T-helper 2 cell treated with Interferon-gamma antibody and Interleukin-4, amounts not matched to agents 100 ng/mL and 5 ng/mL, for 36 hours (primary cell): ENCODE data around the gene GCN1. TPM values are rescaled to one million over a fixed set of nuclear protein-coding genes. Genes with fewer than 3 reads are reported as not detected.
"Not testable (repeated sequence)": the region's sequence is repeated elsewhere in the genome, so short reads cannot be mapped to it uniquely, and the experiment has no call there.

Source experiments
- intact Hi-C: fragments of 100-400 bp; cut with micrococcal nuclease; formaldehyde crosslinking; loops from one replicate; pipeline ENCODE4 v1.15.1; 2023
- total RNA-seq: library from RNA; stranded (reverse); gene quantifications from 2 replicates; pipeline ENCODE4 v1.2.3, GENCODE V29; 2022

The GCN1 gene
- total RNA-seq, 1 donor from 2014 or later, result 117 TPM

DNA sequence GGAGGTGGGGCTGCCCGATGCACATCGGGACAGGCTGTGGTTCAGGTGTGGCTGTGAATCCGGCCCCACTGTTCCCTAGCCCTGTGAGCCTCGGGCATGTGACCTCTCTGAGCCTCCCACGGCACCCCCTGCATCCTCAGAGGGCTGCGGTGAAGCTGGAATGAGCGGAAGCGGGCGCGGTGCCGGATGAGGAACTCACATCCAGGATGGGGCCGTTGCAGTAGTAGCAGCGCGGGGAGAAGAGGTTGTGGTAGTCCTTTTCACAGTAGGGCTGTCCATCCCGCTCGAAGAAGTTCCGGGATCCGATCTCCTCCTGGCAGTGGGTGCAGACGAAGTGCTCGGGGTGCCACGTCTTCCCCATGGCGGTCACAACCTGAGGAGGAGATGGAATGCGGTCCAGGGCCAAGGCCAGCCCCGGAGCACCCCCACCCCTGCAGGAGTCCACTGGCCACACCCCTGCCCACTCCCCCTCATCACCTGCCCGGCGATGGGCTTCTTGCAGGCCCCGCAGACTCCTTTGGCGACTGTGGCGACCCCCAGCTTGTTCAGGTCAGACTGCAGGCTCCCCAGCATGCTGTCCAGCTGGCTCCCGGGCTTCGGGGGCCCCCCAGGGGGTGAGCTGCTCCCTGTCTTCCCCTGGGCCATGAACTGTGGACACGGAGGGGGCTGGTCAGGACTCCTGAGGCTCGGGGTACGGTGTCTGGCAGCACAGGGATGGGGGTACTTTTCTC, 20.3 kb upstream of the GCN1 start:
- intact Hi-C loops, result no loop called here

DNA sequence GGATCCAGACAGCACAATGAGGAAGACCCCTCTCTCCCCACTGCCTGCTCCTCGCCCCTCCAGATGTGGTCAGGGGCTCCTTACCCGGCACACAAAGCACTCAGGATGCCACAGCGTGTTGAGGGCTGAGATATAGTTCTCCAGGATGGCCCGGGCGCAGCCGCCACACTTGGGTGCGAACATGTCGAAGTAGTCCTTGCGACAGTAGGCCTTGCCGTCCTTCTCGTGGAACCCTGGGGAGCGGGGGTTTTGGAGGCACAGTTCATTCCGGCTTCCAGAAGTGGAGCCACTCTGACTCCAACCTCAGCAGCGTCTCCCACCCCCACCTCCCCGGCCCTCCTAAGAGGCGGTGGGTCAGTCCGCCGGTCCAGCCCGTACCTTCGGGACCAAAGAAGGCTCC, 19.2 kb upstream of the GCN1 start:
- intact Hi-C loops, result no loop called here

DNA sequence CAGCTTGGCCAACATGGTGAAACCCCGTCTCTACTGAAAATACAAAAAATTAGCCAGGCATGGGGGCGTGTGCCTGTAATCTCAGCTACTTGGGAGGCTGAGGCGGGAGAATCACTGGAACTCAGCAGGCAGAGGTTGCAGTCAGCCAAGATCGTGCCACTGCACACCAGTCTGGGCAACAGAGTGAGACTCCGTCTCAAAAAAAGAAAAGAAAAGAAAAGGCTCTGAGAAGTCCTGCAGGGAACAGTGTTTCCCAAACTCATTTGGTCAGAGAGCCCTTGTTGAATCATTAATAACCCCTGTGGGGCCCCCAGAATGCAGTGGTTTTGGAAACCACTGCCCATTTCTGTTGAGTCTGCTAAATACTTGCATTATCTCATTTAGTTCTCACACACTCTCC, 18.7 kb upstream of the GCN1 start:
- intact Hi-C loops, result not testable (repeated sequence)

DNA sequence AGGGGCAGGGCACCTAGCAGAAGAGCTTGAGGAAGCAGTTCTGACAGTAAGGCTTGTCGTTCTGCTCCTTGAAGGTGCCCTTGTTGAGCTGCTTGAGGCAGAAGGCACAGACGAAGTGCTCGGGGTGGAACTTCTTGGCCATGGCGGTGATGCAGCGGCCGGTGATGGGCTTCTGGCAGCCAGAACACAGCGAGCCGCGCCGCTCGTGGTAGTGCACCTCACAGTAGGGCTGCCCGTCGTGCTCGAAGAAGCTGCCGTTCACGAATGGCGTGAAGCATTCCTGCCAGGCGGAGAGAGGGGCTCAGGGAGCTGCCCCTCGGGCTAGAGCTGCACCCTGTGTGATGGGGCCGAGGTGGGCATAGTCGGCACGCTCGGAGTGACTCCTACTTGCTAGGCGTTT, 17.8 kb upstream of the GCN1 start:
- intact Hi-C loops, result no loop called here

DNA sequence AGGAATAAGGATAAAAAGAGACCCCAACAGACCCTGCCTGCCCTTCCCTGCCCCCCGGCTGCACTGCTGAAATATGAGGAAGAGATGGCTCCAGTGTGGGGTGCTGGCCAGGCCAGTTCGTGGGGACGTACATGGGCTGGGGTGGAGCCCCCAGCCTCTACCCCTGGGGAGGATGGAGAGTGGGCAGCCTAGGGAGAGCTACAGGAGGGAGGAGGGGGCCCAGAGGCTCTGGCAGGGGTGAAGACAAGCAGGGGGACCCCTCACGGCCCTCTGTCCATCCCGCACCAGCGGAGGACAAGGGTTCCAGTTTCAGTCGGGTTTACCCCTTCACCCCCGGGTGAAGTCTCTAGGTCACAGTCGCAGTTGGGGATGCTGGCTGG, 17.4 kb upstream of the GCN1 start:
- intact Hi-C loops, result no loop called here

DNA sequence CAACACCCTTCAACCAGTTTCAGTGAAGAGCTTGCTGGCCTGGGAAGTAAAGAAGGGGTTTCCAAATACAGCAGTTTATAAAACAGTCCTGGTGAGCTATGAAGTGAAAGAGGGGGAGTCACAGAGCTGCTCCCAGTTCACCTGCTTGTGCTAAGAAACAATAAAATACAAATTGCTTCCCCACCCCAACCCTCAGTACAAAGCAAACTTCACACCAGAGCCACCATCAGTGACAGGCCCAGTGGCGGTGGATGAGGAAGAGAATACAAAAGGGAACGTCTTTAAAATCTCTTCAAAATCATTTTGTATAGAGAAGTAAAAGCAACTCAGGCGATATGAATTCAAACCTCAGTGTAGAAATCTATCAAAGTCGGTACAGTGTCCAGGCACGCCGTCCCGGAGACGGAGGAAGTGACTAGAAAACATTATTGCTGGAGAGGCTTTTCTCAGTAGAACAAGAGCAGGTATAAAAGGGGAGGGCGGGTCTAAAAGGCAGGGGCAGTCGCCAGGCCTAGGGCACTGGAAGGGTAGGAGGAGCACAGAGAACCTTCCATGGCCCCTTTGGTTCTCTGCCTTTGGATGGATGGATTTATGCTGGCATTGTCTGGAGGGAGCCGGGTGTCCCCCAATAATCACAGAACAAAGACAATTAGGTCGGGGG, 16.9 kb upstream of the GCN1 start:
- intact Hi-C loops, result no loop called here

DNA sequence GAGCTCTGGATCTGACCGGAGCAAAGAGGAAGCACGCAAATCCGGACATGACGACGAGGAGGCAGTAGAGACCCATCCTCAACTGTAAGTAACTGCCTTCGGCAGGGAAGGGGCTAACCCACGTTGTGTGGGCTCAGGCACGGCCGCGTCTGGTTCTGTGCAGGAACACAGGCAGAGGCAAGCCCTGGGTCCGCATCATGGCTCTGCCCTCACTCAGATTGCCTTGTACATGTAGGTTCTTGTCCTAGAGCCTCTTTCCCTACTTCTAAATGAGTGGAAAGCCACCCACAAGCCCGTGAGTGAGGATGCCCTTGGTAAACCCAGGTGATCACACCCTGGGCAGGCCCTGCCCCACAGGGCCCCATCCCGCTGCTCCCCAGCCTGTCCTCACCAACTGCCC, 15.3 kb upstream of the GCN1 start:
- intact Hi-C loops, result no loop called here

DNA sequence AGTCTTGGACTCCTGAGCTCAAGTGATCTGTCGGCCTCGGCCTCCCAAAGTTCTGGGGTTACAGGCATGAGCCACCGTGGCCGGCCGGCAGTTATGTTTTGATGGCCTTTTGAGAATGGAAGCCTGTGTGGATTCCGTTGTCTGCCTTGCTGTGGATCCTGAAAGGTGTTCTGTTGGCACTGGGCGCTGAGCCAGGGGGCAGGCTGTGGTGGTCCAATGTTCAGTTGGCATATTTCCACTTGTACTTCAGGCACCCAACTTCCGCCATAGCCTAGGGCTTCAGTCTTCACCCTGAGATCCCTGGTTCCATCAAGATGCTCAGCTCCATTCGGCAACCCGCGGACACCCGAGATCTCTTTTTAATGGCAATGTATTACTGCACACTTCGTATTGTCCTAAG, 12.7 kb upstream of the GCN1 start:
- intact Hi-C loops, result no loop called here

DNA sequence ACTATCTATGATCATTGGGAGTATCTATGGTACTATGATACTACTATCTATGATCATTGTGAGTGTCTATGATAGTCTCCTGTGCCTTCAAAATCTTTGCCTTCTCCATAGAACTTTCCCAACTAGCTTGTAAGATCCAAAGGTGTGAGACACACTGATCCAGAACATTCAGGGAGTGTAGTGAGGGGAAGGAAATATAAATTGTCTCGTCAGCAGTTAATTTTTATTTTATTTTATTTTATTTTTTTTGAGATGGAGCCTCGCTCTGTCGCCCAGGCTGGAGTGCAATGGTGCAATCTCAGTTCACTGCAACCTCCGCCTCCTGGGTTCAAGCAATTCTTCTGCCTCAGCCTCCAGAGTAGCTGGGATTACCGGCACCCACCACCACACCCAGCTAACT, 12.3 kb upstream of the GCN1 start:
- intact Hi-C loops, result not testable (repeated sequence)

DNA sequence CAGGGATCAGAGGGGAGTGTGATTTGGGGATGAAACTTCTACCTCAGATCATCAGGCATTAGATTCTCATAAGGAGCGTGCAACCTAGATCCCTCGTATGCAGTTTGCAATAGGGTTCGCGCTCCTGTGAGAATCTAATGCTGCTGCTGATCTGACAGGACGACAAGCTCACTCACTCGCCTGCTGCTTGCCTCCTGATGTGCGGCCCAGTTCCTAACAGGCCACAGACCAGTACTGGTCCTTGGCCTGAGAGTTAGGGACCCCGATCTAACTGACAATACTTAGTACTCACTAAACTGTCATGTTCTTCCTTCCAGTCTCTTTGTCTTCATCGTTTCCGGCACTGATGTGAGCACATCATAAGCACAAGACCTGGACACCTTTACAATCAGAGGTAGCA, 11.7 kb upstream of the GCN1 start:
- intact Hi-C loops, result no loop called here

DNA sequence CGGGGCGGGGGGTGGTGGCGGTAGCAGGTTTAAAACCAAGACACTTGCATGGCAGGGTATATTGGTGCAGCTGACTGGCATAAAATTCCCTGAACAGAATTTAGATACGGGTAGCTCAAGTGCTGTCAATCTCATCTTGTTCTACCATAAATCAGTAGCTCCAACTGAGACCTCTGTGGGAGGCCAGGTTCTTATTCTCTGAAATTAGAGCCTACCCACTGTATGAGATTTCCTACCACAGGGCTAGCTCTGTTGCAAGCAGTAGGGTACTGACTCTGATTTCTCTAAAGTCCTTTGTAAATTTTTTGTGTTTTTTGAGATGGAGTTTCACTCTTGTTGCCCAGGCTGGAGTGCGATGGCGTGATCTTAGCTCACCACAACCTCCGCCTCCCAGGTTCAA, 9.7 kb upstream of the GCN1 start:
- intact Hi-C loops, result no loop called here

DNA sequence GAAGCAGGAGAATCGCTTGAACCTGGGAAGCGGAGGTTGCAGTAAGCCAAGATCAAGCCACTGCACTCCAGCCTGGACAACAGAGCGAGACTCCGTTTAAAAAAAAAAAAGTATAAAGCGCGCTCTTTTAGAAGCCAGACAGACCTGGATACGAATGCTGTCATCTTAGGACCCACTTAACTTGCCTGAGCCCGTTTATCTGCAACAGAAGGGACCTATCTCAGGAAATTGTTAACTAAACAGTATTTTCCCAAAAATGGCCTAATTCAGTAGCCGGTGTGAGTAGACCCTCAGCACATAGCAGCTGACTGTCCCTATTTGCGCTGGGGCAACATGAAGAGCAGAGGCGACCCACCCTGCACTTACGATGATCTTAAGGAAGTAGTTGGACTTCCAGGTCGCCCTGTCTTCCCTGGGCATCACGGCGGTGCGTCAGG, 5.9 kb upstream of the GCN1 start:
- intact Hi-C loops, result loop anchor here (2.0 kb wide), 3 partner anchors 28 to 212 kb away; partner anchors contain the start of genes BICDL1 and PXN

DNA sequence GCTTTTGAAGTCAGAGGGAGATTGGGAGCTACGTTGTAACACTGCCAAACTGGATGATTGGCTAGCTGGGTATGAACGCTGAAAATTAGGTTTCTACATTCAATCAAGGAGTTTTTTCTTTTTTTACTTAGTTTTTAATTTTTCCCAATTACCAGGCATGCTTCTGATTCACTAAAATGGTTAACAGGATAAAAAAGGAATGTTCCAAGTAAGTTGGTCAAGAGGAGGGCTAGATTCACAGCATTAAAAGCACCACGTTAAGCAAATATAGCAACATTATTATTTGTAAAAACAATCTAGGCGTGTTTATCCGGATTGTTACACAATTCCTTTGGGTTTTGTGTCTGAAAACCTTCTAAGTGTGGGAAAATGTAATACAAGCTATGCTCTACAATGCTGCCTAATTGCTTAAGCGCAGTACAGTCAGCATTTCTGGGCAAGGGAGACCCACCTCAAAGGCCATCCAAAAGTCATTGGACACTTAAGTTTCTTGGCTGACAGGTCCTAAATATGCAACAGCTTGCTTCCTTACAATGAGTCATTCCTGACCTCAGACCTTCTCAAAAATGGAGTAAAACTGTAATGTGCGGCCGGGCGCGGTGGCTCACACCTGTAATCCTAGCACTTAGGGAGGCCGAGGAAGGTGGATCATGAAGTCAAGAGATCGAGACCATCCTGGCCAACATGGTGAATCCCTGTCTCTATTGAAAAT, 5.2 kb upstream of the GCN1 start:
- intact Hi-C loops, result loop anchor here (2.0 kb wide), 3 partner anchors 29 to 211 kb away; partner anchors contain the start of genes BICDL1 and PXN

DNA sequence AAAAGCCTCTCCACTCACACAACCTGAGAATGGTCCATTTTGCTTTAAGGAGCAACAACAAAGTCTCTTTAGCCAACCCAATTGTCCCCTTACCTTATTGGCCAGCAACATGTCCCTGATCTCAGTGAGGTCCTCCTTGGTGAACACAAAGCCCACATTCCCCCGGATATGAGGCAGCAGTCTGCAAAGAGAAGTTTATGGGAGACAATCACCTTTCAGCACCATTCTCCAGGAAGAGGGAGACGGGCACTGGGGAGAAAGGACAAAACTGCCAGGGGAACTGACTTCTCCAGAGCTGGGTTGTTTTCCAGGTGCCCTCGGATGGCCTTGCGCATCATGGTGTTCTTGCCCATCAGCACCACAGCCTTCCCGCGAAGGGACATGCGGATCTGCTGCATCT, 4.5 kb upstream of the GCN1 start:
- intact Hi-C loops, result no loop called here

DNA sequence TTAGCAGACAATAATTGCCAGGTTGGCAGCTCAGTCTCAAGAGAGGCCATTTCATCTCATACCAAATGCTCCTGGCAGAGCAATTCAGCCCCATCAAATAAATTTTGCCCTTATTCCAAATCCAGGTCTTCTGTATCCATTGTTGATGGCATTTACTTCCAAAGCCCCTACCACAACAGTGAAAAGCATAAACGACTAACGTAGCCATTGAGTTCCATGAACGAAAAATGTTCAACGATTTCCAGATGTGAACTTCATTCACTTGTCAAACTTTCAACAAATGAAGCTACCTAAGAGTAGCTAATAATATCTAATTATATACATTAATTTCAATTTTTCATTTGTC, 3.0 kb upstream of the GCN1 start:
- intact Hi-C loops, result no loop called here

DNA sequence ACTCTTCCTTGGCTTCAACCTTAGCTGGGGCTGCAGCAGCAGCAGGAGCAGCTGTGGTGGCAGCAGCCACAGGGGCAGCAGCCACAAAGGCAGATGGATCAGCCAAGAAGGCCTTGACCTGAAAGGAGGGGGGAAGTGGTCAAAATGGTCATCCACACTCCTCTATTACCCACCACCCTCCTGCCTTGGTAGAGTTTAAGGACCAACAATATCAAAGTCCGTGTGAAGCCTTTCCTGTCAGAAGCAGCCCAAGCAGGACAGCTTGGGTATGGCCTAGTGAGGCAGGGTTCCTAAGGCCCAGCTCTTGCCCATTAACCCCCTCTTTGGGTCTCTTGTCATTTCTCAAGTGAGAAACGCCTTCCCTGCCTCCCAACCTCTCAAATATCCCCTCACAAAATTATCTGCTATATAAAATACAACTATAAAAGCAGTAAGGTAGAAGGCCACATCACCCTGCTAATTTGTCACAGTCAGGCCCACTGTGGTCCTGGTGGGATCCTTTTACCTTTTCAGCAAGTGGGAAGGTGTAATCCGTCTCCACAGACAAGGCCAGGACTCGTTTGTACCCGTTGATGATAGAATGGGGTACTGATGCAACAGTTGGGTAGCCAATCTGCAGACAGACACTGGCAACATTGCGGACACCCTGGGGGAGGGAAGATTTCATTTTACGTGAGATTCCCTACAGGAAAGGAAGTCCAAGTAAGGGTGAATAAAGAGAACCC, 2.5 kb upstream of the GCN1 start:
- intact Hi-C loops, result not testable (repeated sequence)

DNA sequence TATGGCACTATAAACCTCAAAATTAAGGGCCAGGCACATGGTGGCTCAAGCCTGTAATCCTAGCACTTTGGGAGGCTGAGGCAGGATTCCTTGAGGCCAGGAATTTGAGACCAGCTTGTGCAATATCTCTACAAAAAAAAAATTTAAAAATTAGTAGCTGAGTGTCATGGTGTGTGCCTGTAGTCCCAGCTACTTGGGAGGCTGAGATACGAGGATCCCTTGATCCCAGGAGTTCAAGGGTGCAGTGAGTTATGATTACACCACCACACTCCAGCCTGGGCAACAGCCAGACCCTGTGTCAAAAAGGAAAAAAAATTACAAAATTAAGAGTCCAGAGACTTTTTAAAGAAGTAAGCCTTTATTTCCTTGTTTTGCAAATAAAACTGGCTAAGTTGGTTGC, 1.8 kb upstream of the GCN1 start:
- intact Hi-C loops, result no loop called here

DNA sequence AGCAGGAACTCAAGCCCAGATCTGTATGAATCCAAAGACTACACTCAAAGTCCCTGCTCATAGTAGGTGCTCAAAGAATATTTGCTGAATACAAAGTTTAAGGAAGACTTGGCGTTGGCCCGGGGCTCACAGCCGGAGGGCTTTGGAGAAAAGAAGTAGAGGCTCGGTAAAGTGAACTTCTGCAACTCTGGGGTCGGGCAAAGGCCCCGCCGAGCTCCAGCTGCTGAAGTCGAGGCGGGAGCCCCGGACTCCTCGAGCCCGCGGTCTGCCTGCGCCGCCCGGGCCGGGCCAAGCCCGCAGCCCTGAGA, 335 bp downstream of the GCN1 start:
- intact Hi-C loops, result no loop called here

DNA sequence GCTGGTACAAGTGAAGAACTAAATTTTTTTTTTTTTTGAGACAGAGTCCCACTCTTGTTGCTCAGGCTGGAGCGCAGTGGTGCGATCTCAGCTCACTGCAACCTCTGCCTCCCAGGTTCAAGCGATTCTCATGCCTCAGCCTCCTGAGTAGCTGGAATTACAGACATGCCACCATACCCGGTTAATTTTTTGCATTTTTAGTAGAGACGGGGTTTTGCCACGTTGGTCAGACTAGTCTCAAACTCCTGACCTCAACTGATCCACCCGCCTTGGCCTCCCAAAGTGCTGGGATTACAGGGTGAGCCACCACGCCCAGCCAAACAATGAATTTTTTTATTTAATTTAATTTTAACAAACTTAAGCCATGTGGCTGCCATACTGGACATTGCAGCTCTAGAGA, 1.2 kb downstream of the GCN1 start:
- intact Hi-C loops, result not testable (repeated sequence)

DNA sequence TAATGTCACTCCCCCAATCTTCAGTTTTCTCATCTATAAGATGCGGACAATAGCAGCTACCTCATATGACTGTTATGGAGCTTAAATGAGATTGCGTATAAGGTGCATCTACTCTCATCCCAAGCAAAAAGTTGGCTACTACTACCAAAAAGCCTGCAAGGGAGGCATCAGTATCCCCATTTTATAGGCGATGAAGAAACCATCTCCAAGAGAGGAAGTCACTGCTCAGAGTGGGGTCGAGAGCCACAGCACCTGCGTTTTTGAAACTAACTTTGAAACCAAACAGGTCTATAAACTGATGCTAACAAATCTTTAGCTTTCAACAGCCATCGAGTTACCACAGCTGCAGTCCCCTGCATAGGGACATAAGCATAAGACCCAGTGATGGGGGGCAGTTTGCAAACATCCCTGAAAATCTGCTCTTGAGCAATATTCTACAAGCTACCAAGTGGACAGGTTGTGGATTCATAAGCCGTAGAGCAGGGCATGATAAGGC, 3.5 kb downstream of the GCN1 start:
- intact Hi-C loops, result no loop called here

DNA sequence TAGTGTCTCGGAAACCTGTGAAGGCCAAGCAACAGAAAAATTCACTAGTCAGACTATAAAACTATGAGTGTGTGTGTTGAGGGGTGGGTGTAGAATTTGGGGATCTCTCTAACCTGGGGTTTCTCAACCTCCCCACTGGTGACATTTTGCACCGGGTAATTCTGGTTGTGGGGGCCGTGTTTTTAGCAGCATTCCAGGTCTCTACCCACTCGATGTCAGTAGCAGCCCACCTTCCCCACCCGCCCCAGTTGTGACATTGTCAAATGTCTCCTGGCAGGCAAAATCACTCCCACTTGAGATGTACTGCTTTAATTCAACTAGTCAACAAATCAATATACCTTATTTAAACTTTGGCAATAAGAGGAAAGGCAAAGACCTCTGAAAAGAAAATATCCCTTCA, 4.1 kb downstream of the GCN1 start:
- intact Hi-C loops, result no loop called here

DNA sequence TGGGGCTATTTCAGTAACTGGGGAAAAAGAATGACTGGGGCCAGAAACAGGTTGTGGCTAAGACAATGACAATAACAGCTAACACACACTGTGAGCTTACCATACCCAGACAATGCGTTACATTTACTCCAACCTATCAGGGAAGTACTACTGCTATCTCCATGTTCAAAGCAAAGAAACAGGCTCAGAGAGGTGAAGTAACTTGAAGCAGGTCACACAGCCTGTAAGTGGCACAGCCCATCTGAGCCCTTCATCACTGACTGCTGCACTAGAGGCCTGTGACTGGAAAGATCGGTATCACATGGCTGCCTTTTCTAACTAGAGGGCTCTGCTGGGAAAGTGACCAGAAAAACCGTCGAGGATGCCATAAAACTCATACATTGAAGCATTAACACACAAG, 7.9 kb downstream of the GCN1 start:
- intact Hi-C loops, result no loop called here
